ENCODE measurements around the gene TMEM163.
A peak's percentile ranks its signal among the peaks of the same experiment; 100 is the strongest.
"Not testable (repeated sequence)": the region's sequence is repeated elsewhere in the genome, so short reads cannot be mapped to it uniquely, and the experiment has no call there.

Gene TMEM163

DNA sequence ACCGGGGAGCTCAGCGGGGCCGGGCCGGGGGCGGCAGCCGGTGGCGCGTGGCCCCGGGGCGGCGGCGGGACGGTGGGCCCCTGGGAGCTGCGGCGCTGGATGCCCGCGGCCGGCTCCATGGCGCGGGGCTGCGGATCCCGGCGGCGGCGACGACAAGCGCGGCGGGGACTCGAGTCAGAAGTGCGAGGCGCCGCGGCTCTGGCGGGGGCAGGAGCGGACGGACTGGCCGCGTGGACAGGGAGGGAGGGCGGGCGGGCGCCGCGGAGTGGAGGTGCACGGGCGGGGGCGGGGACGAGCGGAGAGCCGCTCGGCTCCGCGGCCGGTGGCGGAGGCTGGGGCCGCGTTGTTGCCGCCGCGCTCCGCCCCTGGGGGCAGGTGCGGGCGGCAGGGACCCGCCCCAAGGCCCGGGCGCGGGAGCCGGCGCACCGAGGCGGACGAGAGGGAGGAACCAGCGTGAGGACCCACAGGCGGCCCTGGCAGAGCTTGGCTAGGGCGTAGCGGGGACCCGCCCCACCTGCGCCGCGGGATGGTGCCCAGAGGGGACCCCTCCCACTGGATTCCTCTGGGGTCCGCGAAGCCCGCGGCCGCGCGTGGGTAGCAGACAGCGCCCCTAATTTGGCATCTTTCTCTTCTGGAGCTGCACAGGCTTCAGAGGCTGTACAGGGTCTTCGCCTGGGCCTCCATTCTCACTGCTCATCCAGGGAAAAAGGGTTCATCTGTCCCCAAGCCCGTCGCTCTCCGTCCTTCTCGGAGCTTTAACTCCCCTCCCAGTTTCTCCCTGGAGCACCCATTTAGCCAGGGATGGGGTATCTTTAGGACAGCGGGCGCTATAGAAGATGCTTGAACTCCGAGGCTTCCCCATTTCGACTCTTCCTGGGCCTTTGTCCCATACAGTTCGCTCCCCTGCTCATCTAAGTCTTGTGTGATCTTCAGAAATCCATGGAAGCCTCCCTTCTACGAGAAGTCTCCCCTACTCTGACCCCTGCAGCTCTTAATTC is at the start of gene TMEM163:
Gene TMEM163, minus strand, starts transcription at position 184 of the 998 bp plus-strand sequence.
- H3K4me3 Mint-ChIP-seq, result peak within 1 kb of the TSS; percentile 73 to 83
- peak within 1 kb of the TSS in 1 of 2 donors; percentile 77 for H3K27ac Mint-ChIP-seq
- H3K9me3 Mint-ChIP-seq, result no peaks in the 10 kb centered on the region
- H3K27me3 Mint-ChIP-seq, result peaks cover 75% of the 10 kb centered on the region
- DNase-seq (peak in 1 of 2 donors; percentile 20), ATAC-seq (peak; percentile 9)
- H3K4me1 Mint-ChIP-seq, result peaks cover 44% of the 10 kb centered on the region

GRCh38 chr2:134766583-134766982 is 47.8 kb upstream of the TMEM163 start:
- H3K4me1 Mint-ChIP-seq, result no peaks in the 10 kb centered on the region
- no peak for ATAC-seq
- no peaks in the 10 kb centered on the region for H3K9me3 Mint-ChIP-seq
- no peak overlapping the region for H3K4me3 Mint-ChIP-seq
- DNase-seq, result no peak
- H3K27me3 Mint-ChIP-seq, result peaks cover 8% of the 10 kb centered on the region
- H3K27ac Mint-ChIP-seq, result no peak overlapping the region

- Mint-ChIP-seq H3K4me1 (no peaks in the 10 kb centered on the region), H3K4me3 (no peak overlapping the region), H3K9me3 (no peaks in the 10 kb centered on the region), H3K27ac (no peak overlapping the region), H3K27me3 (peaks cover 8% of the 10 kb centered on the region)
- ATAC-seq (no peak), DNase-seq (no peak)
Measured at GRCh38 chr2:134765987-134766386, 47.2 kb upstream of the TMEM163 start.

GRCh38 chr2:134764164-134764563 is 45.4 kb upstream of the TMEM163 start:
- peaks cover 14% of the 10 kb centered on the region for H3K27me3 Mint-ChIP-seq
- no peak overlapping the region for H3K4me3 Mint-ChIP-seq
- no peaks in the 10 kb centered on the region for H3K9me3 Mint-ChIP-seq
- H3K4me1 Mint-ChIP-seq, result no peaks in the 10 kb centered on the region
- ATAC-seq (no peak), DNase-seq (no peak)
- H3K27ac Mint-ChIP-seq, result no peak overlapping the region

GRCh38 chr2:134763164-134763710 is 44.4 kb upstream of the TMEM163 start:
- peaks cover 23% of the 10 kb centered on the region for H3K27me3 Mint-ChIP-seq
- H3K27ac Mint-ChIP-seq, result no peak overlapping the region
- no peak for ATAC-seq

DNA sequence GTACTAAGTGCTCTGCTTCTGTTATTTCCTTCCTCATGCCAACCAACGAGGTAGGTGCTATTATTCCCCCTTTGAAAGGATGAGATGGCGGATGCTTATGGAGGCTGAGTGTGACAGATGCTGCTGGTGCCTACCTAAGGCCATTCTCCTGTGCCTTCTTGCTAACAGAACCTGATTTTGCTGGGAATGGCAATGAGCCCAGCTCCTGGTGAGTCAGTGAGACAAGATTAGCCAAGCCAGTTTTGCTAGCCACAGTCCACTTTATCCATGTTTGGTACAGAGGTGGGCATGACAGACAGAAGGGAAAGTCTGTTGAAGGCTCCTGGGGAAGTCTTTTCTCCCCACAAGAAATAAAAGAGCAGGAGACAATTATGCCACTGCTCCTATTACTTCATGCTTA is 43.7 kb upstream of the TMEM163 start:
- peaks cover 11% of the 10 kb centered on the region for H3K4me1 Mint-ChIP-seq
- H3K9me3 Mint-ChIP-seq, result peaks cover 0 to 3% of the 10 kb centered on the region in 2 donors
- no peak overlapping the region for H3K27ac Mint-ChIP-seq
- H3K27me3 Mint-ChIP-seq, result peaks cover 31% of the 10 kb centered on the region
- H3K4me3 Mint-ChIP-seq, result no peak overlapping the region
- no peak for DNase-seq
- ATAC-seq, result no peak

More at GRCh38 chr2:134763164-134763710, 44.4 kb upstream of the TMEM163 start:
- Mint-ChIP-seq H3K4me1 (peaks cover 8% of the 10 kb centered on the region), H3K4me3 (no peak overlapping the region), H3K9me3 (no peaks in the 10 kb centered on the region)
- DNase-seq, result no peak

DNA sequence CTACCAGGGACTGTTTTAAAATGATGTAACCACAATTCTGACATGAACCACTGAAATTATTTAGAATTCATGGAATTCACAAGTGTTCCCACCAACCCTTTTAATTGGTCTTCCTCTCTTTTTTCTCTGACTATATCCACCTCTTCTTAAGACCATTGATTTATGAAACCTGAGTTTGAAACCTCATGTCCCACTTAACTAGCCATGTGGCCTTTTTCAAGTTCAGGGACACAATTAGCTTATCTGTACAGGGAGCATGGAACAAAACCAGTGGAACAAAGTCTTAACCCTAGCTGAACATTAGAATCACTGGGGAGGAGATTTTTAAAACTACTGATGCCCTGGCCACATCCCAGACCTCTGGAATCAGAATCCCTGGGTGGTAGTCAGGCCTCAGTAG is 41.6 kb upstream of the TMEM163 start:
- Mint-ChIP-seq H3K4me3 (no peak overlapping the region), H3K4me1 (peaks cover 11% of the 10 kb centered on the region), H3K9me3 (peaks cover 0 to 21% of the 10 kb centered on the region in 2 donors), H3K27ac (no peak overlapping the region), H3K27me3 (peaks cover 50% of the 10 kb centered on the region)
- DNase-seq (no peak), ATAC-seq (no peak)

GRCh38 chr2:134758633-134759032 is 39.8 kb upstream of the TMEM163 start:
- DNase-seq, result no peak
- Mint-ChIP-seq H3K4me3 (no peak overlapping the region), H3K9me3 (peaks cover 0 to 26% of the 10 kb centered on the region in 2 donors), H3K27me3 (peaks cover 58% of the 10 kb centered on the region), H3K4me1 (peaks cover 11% of the 10 kb centered on the region), H3K27ac (no peak overlapping the region)
- peak; percentile 65 for ATAC-seq

- not testable (repeated sequence) for H3K4me3 Mint-ChIP-seq, H3K4me1 Mint-ChIP-seq, H3K27ac Mint-ChIP-seq, DNase-seq, ATAC-seq
- Mint-ChIP-seq H3K27me3 (peaks cover 67% of the 10 kb centered on the region), H3K9me3 (peaks cover 0 to 23% of the 10 kb centered on the region in 2 donors)
Measured at GRCh38 chr2:134751981-134752380, 33.2 kb upstream of the TMEM163 start.

GRCh38 chr2:134745546-134745945 is 26.7 kb upstream of the TMEM163 start:
- DNase-seq (no peak), ATAC-seq (no peak)
- no peak overlapping the region for H3K27ac Mint-ChIP-seq
- H3K4me3 Mint-ChIP-seq, result no peak overlapping the region
- H3K27me3 Mint-ChIP-seq, result peaks cover 34% of the 10 kb centered on the region
- peaks cover 14% of the 10 kb centered on the region for H3K4me1 Mint-ChIP-seq
- no peaks in the 10 kb centered on the region for H3K9me3 Mint-ChIP-seq

DNA sequence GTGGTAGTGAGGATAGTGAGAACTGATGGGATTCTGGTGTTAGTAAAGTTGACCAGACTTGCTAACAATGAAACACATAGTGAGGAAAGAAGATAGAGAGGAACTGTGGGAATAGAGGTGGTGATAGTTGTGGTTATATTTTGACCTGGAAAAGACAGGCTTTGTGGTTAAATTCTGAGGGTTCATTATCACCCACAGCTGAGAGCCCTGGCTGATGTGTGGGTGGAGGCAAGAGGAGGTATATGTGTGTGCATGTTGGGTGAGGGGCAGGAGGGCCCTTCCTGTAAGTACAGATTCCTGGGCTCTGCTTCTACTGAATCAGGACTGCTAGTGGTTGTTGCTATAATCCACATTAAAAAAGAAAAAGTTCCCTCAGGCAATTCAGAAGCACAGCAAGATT is 26.2 kb upstream of the TMEM163 start:
- no peak for ATAC-seq

DNA sequence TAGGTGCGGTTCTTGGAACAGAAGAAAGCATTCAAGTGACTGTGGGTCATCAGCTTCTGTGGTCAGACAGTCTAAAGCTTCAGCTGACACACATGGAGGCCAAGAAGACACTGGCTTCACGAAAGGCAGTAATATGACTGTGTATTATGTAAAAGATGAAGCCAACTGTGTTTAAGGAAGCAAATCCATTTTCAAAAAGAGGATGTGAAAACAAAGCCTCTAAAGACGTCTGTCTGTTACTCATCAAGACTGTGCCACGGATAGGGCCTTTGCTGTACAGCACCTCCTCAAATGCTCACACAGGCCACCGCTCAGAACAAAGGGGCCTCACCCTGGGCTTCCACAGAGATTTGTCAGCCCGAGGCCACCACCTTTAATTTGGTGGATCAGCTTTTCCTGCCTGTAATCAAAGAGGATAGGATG is 21.1 kb upstream of the TMEM163 start:
- no peak for DNase-seq
- ATAC-seq, result no peak
- no peak overlapping the region for H3K27ac Mint-ChIP-seq
- peaks cover 40% of the 10 kb centered on the region for H3K27me3 Mint-ChIP-seq
- no peaks in the 10 kb centered on the region for H3K9me3 Mint-ChIP-seq
- peaks cover 3% of the 10 kb centered on the region for H3K4me1 Mint-ChIP-seq
- no peak overlapping the region for H3K4me3 Mint-ChIP-seq

More for the DNA sequence above, 26.2 kb upstream of the TMEM163 start:
- H3K4me3 Mint-ChIP-seq, result no peak overlapping the region
- H3K27ac Mint-ChIP-seq, result no peak overlapping the region
- no peaks in the 10 kb centered on the region for H3K9me3 Mint-ChIP-seq
- H3K4me1 Mint-ChIP-seq, result peaks cover 14% of the 10 kb centered on the region
- peaks cover 34% of the 10 kb centered on the region for H3K27me3 Mint-ChIP-seq
- DNase-seq, result no peak

DNA sequence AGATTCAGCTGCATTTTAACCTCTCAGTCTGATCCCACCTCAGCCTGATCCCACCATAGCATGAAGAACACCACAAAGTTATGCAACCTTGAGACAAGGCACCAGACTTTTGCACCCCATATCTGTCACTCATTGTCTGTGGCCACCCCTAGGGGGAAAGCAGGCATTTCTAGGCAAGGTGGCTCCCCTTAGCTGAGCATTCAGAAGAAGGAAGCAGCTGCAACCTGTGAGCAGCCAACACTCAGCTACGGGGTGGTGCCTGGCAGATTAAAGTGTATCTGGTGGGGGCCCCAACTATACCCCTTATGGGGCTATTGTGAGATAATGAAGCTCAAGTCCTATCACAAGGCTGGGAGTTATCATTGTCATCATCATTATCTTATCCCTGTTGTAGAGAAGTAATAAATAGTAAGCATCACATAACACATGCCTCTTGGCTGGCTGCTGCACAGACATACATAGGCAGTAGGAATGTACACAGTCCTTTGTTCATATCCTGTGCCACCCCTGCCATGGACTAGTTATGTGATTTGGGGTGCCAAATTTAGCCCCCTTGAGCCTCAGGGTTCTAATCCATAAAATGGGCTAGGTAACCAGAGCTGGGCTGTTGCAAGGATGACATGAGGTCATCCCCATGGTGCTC is 20.6 kb upstream of the TMEM163 start:
- no peak overlapping the region for H3K4me3 Mint-ChIP-seq
- H3K4me1 Mint-ChIP-seq, result no peaks in the 10 kb centered on the region
- no peak for DNase-seq
- no peaks in the 10 kb centered on the region for H3K9me3 Mint-ChIP-seq
- no peak for ATAC-seq
- H3K27ac Mint-ChIP-seq, result no peak overlapping the region
- peaks cover 45% of the 10 kb centered on the region for H3K27me3 Mint-ChIP-seq

DNA sequence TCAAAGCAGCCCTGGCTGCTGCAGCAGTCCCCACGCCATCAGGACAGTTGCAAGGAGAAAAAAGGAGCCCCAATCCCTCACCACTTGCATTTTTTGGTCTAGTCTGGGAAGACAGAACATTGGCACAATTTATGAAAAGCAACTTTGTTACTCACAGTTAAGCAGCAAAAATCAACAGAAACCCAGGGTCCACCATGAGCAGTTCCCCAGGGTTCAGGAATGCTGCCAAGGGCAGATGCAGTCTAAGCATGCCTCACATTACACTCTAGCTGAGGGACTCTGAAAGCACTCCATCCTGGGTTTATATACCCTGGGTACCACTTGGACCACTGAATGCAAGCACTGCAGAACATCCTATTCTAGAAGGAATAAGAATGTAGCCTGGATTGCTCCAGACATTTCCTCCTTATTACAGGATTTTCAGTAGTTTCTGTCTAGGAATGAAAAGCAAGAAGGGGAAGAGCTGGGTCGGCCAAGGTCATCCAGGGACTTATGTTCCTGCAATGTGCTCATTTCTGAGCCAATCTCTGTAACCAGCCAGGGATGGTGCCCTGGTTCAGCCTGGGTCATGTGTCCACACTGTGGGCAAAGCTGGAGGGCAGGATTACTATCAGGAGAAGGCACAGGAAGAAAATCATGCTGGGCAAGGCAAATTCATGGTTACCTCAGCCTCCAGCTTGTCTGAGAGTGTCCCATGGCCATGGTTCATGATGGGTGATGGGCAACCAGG is 19.5 kb upstream of the TMEM163 start:
- no peak overlapping the region for H3K4me3 Mint-ChIP-seq
- H3K27ac Mint-ChIP-seq, result no peak overlapping the region
- no peaks in the 10 kb centered on the region for H3K4me1 Mint-ChIP-seq
- ATAC-seq (no peak), DNase-seq (no peak)
- H3K9me3 Mint-ChIP-seq, result no peaks in the 10 kb centered on the region
- peaks cover 50% of the 10 kb centered on the region for H3K27me3 Mint-ChIP-seq

- Mint-ChIP-seq H3K9me3 (no peaks in the 10 kb centered on the region), H3K4me1 (no peaks in the 10 kb centered on the region), H3K27ac (no peak overlapping the region), H3K4me3 (no peak overlapping the region), H3K27me3 (peaks cover 50% of the 10 kb centered on the region)
- DNase-seq, result no peak
- no peak for ATAC-seq
Measured at GRCh38 chr2:134737671-134738070, 18.9 kb upstream of the TMEM163 start.

All from stimulated activated naive CD8-positive, alpha-beta T cell treated with anti-CD3 and anti-CD28 coated beads, Interleukin-15, amount 100 ng/mL, for 72 hours (primary cell).